ENCODE measurements around the gene SLCO2A1. TPM values are rescaled to one million over a fixed set of nuclear protein-coding genes. Genes with fewer than 3 reads are reported as not detected.

The SLCO2A1 gene
- total RNA-seq, 4 donors from 2014 or later, result 7.8 to 12.0 (median 11.1) TPM

- Histone ChIP-seq H3K36me3 (no peaks in the 10 kb centered on the region), H3K9me3 (no peaks in the 10 kb centered on the region), H3K27me3 (no peaks in the 10 kb centered on the region), H3K4me3 (no peak overlapping the region), H3K27ac (no peak overlapping the region), H3K4me1 (peaks cover 0 to 22% (median 0%) of the 10 kb centered on the region in 3 donors)
- no peak for TF ChIP-seq POLR2A (IDR thresholded peaks at IDR 0.05)
- TF ChIP-seq CTCF (IDR thresholded peaks at IDR 0.05), result no peak
- no peak for TF ChIP-seq EP300 (IDR thresholded peaks at IDR 0.05)
- no peak for TF ChIP-seq POLR2AphosphoS5 (IDR thresholded peaks at IDR 0.05)
- 40% methylated on average over 1 of the region's 2 CpGs; no CpG with 5 or more reads in 1 of the 2 donors for WGBS, 2 donors (ENCODE audit: low coverage in 1 of 2)
- no peak for ATAC-seq
Measured at GRCh38 chr3:134057006-134057653, 27.4 kb upstream of the SLCO2A1 start.

- Histone ChIP-seq H3K4me3 (no peak overlapping the region), H3K27me3 (no peaks in the 10 kb centered on the region), H3K36me3 (no peaks in the 10 kb centered on the region), H3K27ac (no peak overlapping the region), H3K4me1 (peaks cover 0 to 22% (median 0%) of the 10 kb centered on the region in 3 donors), H3K9me3 (no peaks in the 10 kb centered on the region)
- TF ChIP-seq POLR2AphosphoS5 (IDR thresholded peaks at IDR 0.05) (no peak), EP300 (IDR thresholded peaks at IDR 0.05) (no peak), POLR2A (IDR thresholded peaks at IDR 0.05) (no peak), CTCF (IDR thresholded peaks at IDR 0.05) (no peak)
- WGBS, 2 donors (ENCODE audit: low coverage in 1 of 2), result 86 to 97% methylated on average over 4 to 7 of the region's 7 CpGs
- ATAC-seq, result no peak
Measured at GRCh38 chr3:134056464-134056891, 26.8 kb upstream of the SLCO2A1 start.

- Histone ChIP-seq H3K36me3 (no peaks in the 10 kb centered on the region), H3K27me3 (no peaks in the 10 kb centered on the region), H3K4me1 (peaks cover 0 to 20% (median 0%) of the 10 kb centered on the region in 3 donors), H3K9me3 (no peaks in the 10 kb centered on the region), H3K4me3 (no peak overlapping the region), H3K27ac (no peak overlapping the region)
- WGBS, 2 donors (ENCODE audit: low coverage in 1 of 2), result 91 to 93% methylated on average over 4 to 5 of the region's 7 CpGs
- no peak for ATAC-seq
- TF ChIP-seq CTCF (IDR thresholded peaks at IDR 0.05) (no peak), POLR2A (IDR thresholded peaks at IDR 0.05) (no peak), EP300 (IDR thresholded peaks at IDR 0.05) (no peak), POLR2AphosphoS5 (IDR thresholded peaks at IDR 0.05) (no peak)
Measured at GRCh38 chr3:134055661-134056060, 25.9 kb upstream of the SLCO2A1 start.

- ATAC-seq, result no peak
- Histone ChIP-seq H3K27ac (no peak overlapping the region), H3K4me1 (peaks cover 0 to 12% (median 0%) of the 10 kb centered on the region in 3 donors), H3K9me3 (no peaks in the 10 kb centered on the region), H3K4me3 (no peak overlapping the region), H3K36me3 (no peaks in the 10 kb centered on the region), H3K27me3 (no peaks in the 10 kb centered on the region)
- TF ChIP-seq POLR2AphosphoS5 (IDR thresholded peaks at IDR 0.05) (no peak), POLR2A (IDR thresholded peaks at IDR 0.05) (no peak), EP300 (IDR thresholded peaks at IDR 0.05) (no peak), CTCF (IDR thresholded peaks at IDR 0.05) (no peak)
- 88 to 100% methylated on average over 1 to 2 of the region's 3 CpGs for WGBS, 2 donors (ENCODE audit: low coverage in 1 of 2)
Measured at GRCh38 chr3:134054881-134055280, 25.2 kb upstream of the SLCO2A1 start.

- Histone ChIP-seq H3K36me3 (no peaks in the 10 kb centered on the region), H3K4me3 (no peak overlapping the region), H3K4me1 (peaks cover 0 to 8% (median 0%) of the 10 kb centered on the region in 3 donors), H3K27ac (no peak overlapping the region), H3K27me3 (no peaks in the 10 kb centered on the region), H3K9me3 (no peaks in the 10 kb centered on the region)
- 62 to 80% methylated on average over 3 to 5 of the region's 5 CpGs for WGBS, 2 donors (ENCODE audit: low coverage in 1 of 2)
- ATAC-seq, result no peak
- no peak for TF ChIP-seq POLR2AphosphoS5 (IDR thresholded peaks at IDR 0.05)
- no peak for TF ChIP-seq CTCF (IDR thresholded peaks at IDR 0.05)
- TF ChIP-seq POLR2A (IDR thresholded peaks at IDR 0.05), result no peak
- TF ChIP-seq EP300 (IDR thresholded peaks at IDR 0.05), result no peak
Measured at GRCh38 chr3:134054231-134054630, 24.5 kb upstream of the SLCO2A1 start.

Data from gastroesophageal sphincter (tissue), 4 donors.